Liver (tissue), 3 donors: ENCODE data around the gene MYOM1.

Experiments used
- CTCF ChIP-seq: fragments of 150-350 bp; IDR thresholded peaks from 2 replicates; pipeline ENCODE4 v1.5.1; 2017; ENCODE audit warnings: improper control_type of control experiment, low read depth, low read length; ENCODE audit not compliant: missing input control
- FOXA1 ChIP-seq: IDR thresholded peaks from 2 replicates; pipeline ENCODE4 v1.6.1; 2016; ENCODE audit warnings: antibody characterized with exemption
- MAX ChIP-seq: IDR thresholded peaks from 2 replicates; pipeline ENCODE4 v1.6.1; 2016; ENCODE audit warnings: antibody characterized with exemption
- NR2F2 ChIP-seq: IDR thresholded peaks from 2 replicates; pipeline ENCODE4 v1.6.1; 2016; ENCODE audit warnings: antibody characterized with exemption
- REST ChIP-seq: IDR thresholded peaks from 2 replicates; pipeline ENCODE4 v1.6.1; 2016; ENCODE audit warnings: antibody characterized with exemption, mild to moderate bottlenecking
- donor health status: healthy.
- donor health status: healthy.

- TF ChIP-seq CTCF (no peak), NR2F2 (peak; percentile 56), MAX (peak; percentile 33), FOXA1 (peak; percentile 22), REST (peak; percentile 57)
Observed at GRCh38 chr18:3153107-3153704, 66.6 kb downstream of the MYOM1 start.
